DMS114 treated with DMSO at 0.1 percent for 48 hours (cell line): ENCODE data around the gene SERPIND1.
"Not testable (repeated sequence)": the region's sequence is repeated elsewhere in the genome, so short reads cannot be mapped to it uniquely, and the experiment has no call there.

Experiments
- DNase-seq: peaks from one replicate; lab custom pipeline; 2025; ENCODE audit not compliant: unreplicated experiment; lab: John Stamatoyannopoulos, UW

Gene SERPIND1

DNA sequence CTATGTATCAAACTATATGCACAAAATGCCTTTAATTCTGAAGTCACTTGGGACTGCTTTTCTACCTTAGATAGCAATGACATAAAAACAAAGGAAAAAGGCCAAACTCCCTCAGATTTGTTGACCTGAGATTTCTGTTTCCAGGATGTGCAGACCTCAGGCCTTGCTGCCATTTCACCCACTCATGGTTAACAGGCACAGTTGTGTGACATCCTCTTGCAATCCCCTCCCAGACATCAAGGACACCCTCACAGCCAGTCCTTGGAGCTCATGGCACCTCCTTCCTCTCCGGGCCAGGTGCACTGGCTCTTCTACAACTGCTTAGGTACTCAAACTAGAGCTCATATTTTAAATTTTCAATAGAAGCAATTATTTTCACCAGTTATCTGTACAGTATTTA, 37.3 kb downstream of the SERPIND1 start:
- DNase-seq, result no peak

DNA sequence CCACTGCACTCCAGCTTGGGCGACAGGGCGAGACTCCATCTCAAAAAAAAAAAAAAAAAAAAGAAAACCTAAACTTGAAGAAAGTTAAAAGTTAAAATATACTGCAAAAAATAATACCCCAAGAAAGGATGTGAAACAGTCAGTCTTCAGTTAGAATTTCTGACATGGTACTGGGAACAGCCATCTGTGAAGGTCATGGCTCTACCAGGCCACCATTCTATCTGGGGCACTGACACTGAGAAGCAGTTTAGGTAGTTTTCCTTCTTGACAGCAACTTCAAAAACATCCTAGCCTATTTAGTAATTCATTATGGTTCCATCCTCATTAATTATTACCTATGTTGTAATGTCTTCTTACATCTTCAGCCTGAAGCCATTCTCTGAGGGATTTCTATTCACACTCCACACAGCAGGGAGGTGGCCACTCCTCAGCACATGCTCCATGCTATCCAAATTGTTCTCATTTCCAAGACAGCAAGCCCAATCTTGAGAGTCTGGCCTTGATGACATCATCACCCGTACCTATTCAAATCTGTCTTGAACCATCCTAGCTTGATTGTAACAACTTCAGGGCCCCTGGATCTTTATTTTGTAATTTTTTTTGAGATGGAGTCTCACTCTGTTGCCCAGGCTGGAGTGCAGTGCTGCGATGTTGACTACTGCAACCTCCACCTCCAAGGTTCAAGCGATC, 38.2 kb downstream of the SERPIND1 start:
- no peak for DNase-seq

- no peak for DNase-seq
Observed at GRCh38 chr22:20813056-20813455, 39.1 kb downstream of the SERPIND1 start.

DNA sequence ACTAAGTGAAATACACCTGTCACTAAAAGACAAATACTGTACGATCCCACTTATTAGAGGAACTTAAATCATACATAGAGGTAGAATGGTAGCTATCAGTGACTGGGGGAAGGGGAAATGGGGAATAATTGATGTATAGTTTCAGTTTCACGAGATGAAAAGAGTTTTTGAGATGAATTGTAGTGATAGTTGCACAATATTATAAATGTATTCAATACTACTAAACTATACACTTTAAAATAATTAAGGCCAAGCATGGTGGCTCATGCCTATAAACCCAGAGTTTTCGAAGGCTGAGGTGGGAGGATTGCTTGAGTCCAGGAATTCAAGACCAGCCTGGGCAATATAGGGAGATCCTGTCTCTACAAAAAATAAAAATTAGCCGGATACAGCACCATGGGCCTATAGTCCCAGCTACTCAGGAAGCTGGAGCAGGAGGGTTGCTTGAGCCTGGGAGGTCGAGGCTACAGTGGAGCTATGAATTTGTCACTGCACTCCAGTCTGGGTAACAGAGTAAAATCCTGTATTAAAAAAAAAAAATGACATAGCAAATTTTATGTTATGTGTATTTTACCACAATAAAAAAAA, 40.4 kb downstream of the SERPIND1 start:
- no peak for DNase-seq

- DNase-seq, result no peak
Observed at GRCh38 chr22:20815477-20816050, 41.7 kb downstream of the SERPIND1 start.

- DNase-seq, result no peak
Observed at GRCh38 chr22:20816559-20816958, 42.6 kb downstream of the SERPIND1 start.

DNA sequence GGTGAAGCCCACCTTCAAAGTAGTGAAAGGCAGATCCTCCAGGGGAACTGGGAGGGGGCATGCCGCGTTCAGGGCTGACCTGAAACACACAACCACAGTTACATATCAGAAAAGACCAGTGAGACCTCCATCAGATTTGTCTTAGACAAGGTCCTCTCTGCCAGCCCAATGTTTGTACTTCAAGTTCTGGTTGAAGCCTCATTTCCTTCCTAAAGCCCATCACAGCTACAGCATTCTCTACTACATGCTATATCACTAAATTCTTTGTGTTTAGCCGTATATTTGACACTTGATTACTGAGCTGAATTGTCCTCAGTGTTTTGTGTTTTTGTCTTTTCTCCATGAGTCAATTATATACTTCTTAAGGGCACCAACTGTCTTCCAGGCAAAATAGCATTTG, 44.6 kb downstream of the SERPIND1 start:
- no peak for DNase-seq

DNA sequence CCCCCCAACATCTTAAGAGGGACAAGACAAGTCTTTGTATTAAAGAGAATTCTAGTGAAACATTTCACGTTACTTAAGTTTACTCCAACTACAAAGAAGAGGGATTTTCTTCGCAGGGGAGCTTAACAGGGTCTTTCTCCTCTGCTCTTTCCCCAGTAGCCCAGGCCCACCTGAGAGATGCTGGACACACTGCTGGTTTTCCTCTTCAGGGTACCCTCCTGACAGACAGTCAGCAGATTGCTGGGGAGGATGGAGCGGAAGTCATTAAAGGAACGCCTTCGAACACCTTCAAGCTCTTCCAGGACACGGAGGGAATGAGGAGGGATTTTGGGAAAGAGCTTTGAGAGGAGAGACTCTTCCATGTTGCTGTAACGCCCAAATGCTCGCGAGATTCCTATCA, 45.6 kb downstream of the SERPIND1 start:
- no peak for DNase-seq

DNA sequence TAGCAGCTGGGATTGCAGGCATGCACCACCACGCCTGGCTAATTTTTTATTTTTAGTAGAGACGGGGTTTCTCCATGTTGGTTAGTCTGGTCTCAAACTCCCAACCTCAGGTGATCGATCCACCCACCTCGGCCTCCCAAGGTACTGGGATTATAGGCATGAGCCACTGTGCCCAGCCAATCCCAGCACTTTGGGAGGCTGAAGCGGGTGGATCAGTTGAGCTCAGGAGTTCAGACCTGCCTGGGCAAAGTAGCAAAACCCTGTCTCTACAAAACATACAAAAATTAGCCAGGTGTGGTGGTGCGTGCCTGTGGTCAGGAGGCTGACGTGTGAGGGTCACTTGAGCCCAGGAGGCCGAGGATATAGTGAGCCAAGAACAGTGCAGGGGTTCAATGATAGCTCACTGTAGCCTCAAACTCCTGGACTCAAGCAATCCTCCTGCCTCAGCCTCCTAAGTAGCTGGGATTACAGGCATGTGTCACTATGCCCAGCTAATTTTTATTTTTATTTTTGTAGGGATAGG, 47.9 kb downstream of the SERPIND1 start:
- DNase-seq, result not testable (repeated sequence)

- DNase-seq, result no peak
Observed at GRCh38 chr22:20822240-20822639, 48.3 kb downstream of the SERPIND1 start.

GRCh38 chr22:20823264-20823663, 49.4 kb downstream of the SERPIND1 start:
- DNase-seq, result no peak

DNA sequence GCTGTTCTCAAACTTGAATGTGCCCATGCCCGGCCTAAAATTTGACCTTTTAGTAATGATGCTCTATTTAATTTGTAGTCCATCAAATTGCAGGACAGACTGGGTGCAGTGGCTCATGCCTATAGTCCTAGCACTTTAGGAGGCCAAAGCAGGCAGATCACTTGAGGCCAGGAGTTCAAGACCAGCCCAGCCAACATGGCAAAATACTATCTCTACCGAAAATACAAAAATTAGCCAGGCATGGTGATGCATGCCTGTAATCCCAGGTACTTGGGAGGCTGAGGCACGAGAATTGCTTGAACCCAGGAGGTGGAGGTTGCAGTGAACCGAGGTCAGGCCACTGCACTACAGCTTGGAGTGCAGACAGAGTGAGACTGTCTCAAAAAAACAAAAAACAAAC, 51.3 kb downstream of the SERPIND1 start:
- not testable (repeated sequence) for DNase-seq

- DNase-seq, result no peak
Observed at GRCh38 chr22:20825624-20826023, 51.7 kb downstream of the SERPIND1 start.

GRCh38 chr22:20826373-20827152, 52.6 kb downstream of the SERPIND1 start:
- not testable (repeated sequence) for DNase-seq

DNA sequence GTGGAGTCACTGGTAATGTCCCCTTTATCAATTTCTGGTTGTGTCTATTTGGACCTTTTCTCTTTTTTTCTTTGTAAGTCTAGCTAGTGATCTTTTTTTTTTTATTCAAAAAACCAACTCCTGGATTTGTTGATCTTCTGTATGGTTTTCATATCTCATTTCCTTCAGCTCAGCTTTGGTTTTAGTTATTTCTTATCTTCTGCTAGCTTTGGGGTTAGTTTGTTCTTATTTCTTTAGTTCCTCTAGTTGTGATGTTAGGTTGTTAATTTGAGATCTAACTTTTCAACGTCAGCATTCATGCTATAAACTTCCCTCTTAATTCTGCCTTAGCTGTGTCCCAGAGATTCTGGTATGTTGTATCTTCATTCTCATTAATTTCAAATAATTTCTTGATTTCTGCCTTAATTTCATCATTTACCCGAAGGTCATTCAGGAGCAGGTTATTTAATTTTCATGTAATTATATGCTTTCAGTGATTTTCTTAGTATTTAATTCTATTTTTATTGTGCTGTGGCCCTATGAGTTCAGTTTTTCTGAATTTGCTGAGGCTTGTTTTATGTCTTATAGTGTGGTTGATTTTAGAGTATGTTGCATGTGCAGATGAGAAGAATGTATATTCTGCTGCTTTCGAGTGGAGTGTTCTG, 55.7 kb downstream of the SERPIND1 start:
- DNase-seq, result no peak

GRCh38 chr22:20833225-20833665, 59.3 kb downstream of the SERPIND1 start:
- DNase-seq, result no peak

DNA sequence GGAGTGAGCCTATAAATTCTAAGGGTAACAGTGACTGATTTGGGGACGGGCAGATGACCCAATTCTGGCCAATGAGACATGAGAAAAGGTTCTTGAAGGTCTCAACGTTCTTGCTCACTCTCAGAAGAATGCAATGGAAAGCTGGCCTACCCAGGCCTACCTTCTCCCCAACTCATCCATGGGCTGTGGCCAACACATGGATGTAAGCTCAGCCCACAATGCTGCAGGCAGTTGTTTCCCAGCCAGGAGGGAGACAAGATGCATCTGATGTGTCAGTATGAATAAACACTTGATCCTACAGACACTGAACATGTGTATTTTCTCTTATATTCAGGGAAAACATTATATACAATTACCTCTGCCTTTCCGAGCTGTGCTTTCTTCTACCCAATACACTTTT, 60.3 kb downstream of the SERPIND1 start:
- DNase-seq, result no peak

- DNase-seq, result no peak
Observed at GRCh38 chr22:20834725-20835124, 60.8 kb downstream of the SERPIND1 start.
